DMS79 treated with DMSO at 0.1 percent for 48 hours (cell line): ENCODE measurements around the gene MRPS7.

Source experiments
- DNase-seq: peaks from one replicate; lab custom pipeline; 2025; lab: John Stamatoyannopoulos, UW

The MRPS7 gene

GRCh38 chr17:75308732-75309629 is 47.3 kb downstream of the MRPS7 start:
- no peak for DNase-seq

GRCh38 chr17:75313941-75314551 is 52.4 kb downstream of the MRPS7 start:
- DNase-seq = no peak

- DNase-seq = no peak
These were observed 54.0 kb downstream of the MRPS7 start for GRCh38 chr17:75315541-75316243.
